Measurements from ENCODE around the gene SLC6A7.

- TF ChIP-seq CTCF (IDR thresholded peaks at IDR 0.05) (no peak), POLR2A (IDR thresholded peaks at IDR 0.05) (no peak), EP300 (IDR thresholded peaks at IDR 0.05) (no peak), POLR2AphosphoS5 (IDR thresholded peaks at IDR 0.05) (no peak)
Observed at GRCh38 chr5:150156540-150156939, 33.3 kb upstream of the SLC6A7 start.

Data from gastroesophageal sphincter (tissue), 3 donors.